SK-N-SH (cell line): Measurements from ENCODE around the gene NMT2.

Source experiments
- CTCF ChIP-seq: fragments of 200-600 bp; sonication (generic); IDR thresholded peaks from 2 replicates; pipeline ENCODE4 v1.6.1; 2017; ENCODE audit warnings: antibody characterized with exemption, mild to moderate bottlenecking, moderate library complexity
- MXI1 ChIP-seq: IDR thresholded peaks from 2 replicates; pipeline ENCODE4 v1.6.1; 2012; ENCODE audit warnings: mild to moderate bottlenecking, low read depth, low read length, improper control_type of control experiment

GRCh38 chr10:15069230-15069629, 99.3 kb downstream of the NMT2 start:
- TF ChIP-seq MXI1 (no peak), CTCF (no peak)
